Endothelial cell (in vitro differentiated cells): ENCODE measurements around the gene GIGYF1. TPM values are rescaled to one million over a fixed set of nuclear protein-coding genes. Genes with fewer than 3 reads are reported as not detected.
"Not testable (repeated sequence)": the region's sequence is repeated elsewhere in the genome, so short reads cannot be mapped to it uniquely, and the experiment has no call there.

Experiments used
- DNase-seq: peaks from one replicate; pipeline ENCODE4 v3.0.0; 2021; ENCODE audit warnings: low spot score
- H3K27ac Mint-ChIP-seq: one replicate; pipeline ENCODE4 v1.8.0; 2021; ENCODE audit warnings: mixed read lengths, inconsistent platforms; ENCODE audit not compliant: unreplicated experiment
- H3K27me3 Mint-ChIP-seq: one replicate; pipeline ENCODE4 v1.8.0; 2021; ENCODE audit warnings: mild to moderate bottlenecking, moderate library complexity, mixed read lengths, inconsistent platforms; ENCODE audit not compliant: unreplicated experiment
- H3K36me3 Mint-ChIP-seq: one replicate; pipeline ENCODE4 v1.8.0; 2021; ENCODE audit warnings: mild to moderate bottlenecking, low read depth, mixed read lengths, inconsistent platforms; ENCODE audit not compliant: unreplicated experiment
- H3K4me1 Mint-ChIP-seq: one replicate; pipeline ENCODE4 v1.8.0; 2021; ENCODE audit warnings: mild to moderate bottlenecking, mixed read lengths, inconsistent platforms; ENCODE audit not compliant: unreplicated experiment
- H3K4me3 Mint-ChIP-seq: one replicate; pipeline ENCODE4 v1.8.0; 2021; ENCODE audit warnings: mild to moderate bottlenecking, mixed read lengths, inconsistent platforms; ENCODE audit not compliant: unreplicated experiment
- H3K9me3 Mint-ChIP-seq: one replicate; pipeline ENCODE4 v1.8.0; 2021; ENCODE audit warnings: mixed read lengths, inconsistent platforms; ENCODE audit not compliant: unreplicated experiment
- total RNA-seq: library from RNA; stranded (reverse); fragmentation: NEBNext Ultra II Directional; extraction: Animal tissue kit (Norgen Biotek cat#: 25700); gene quantifications from one replicate; pipeline ENCODE4 v1.2.1, GENCODE V29; 2021; ENCODE audit not compliant: unreplicated experiment
- TF ChIP-seq, protein P1 (sequence below): fragments of 200-600 bp; sonication (generic); IDR thresholded peaks from one replicate; pipeline ENCODE4 v1.5.0; 2021; ENCODE audit warnings: antibody characterized with exemption; ENCODE audit not compliant: unreplicated experiment

The GIGYF1 gene
- total RNA-seq, 1 donor from 2014 or later = 70.6 TPM

DNA sequence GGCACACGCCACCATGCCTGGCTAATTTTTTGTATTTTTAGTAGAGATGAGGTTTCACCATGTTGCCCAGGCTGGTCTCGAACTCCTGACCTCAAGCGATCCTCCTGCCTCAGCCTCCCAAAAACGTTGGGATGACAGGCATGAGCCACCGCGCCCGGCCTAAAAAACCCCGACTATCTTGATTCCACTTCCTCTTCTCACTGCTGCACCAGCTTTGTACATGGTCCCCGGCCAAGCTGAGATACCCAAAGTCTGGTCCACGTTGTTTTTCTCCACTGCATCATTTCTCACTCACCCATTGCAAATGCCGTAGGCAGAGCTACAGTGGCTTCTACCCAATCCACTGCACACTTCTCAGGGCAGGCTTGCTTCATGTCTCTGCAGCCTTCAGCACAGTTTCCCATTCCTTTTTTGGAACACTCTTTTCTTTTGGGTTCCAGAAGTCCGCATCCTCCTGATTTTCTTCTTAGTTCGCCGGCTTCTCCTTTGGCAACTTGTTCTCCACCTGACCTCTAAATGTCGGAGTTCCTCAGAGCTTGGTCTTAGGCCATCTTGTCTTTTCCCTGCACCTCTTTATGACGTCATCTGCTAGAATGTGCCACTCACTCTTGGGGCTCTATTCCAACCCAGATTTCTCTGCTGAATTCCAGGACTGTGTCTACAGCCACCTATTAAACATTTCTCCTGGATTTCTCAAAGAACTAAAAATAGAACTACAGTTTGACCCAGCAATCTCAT, 26.6 kb downstream of the GIGYF1 start:
- Mint-ChIP-seq H3K27me3 (no peaks in the 10 kb centered on the region), H3K36me3 (no peaks in the 10 kb centered on the region), H3K4me3 (no peak overlapping the region), H3K9me3 (no peaks in the 10 kb centered on the region), H3K4me1 (no peaks in the 10 kb centered on the region), H3K27ac (no peak overlapping the region)
- DNase-seq = no peak
- TF ChIP-seq, protein P1, sequence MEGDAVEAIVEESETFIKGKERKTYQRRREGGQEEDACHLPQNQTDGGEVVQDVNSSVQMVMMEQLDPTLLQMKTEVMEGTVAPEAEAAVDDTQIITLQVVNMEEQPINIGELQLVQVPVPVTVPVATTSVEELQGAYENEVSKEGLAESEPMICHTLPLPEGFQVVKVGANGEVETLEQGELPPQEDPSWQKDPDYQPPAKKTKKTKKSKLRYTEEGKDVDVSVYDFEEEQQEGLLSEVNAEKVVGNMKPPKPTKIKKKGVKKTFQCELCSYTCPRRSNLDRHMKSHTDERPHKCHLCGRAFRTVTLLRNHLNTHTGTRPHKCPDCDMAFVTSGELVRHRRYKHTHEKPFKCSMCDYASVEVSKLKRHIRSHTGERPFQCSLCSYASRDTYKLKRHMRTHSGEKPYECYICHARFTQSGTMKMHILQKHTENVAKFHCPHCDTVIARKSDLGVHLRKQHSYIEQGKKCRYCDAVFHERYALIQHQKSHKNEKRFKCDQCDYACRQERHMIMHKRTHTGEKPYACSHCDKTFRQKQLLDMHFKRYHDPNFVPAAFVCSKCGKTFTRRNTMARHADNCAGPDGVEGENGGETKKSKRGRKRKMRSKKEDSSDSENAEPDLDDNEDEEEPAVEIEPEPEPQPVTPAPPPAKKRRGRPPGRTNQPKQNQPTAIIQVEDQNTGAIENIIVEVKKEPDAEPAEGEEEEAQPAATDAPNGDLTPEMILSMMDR = no peak

DNA sequence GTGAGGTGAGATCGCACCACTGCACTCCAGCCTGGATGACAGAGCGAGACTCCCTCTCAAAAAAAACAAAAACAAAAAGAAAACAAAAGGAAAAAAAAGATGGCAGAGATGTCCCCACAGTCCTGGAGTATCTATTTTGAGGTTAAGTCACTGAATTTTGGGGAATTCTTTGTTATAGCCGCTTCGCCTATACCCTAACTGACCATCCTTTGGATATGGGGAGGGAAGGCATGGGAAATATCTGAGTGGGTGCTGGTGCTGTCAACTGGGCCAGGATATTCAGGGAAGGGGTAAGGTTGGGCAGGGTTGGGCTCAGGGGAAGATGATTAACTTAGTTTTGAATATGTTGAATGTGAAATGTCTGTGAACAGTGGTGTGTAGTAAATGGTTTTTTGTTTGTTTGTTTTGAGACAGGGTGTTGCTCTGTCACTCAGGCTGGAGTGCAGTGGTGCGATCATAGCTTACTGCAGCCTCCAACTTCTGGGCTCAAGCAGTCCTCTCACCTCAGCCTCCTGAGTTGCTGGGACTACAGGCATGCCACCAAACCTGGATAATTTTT, 28.8 kb downstream of the GIGYF1 start:
- no peaks in the 10 kb centered on the region for H3K9me3 Mint-ChIP-seq
- H3K27me3 Mint-ChIP-seq = no peaks in the 10 kb centered on the region
- H3K27ac Mint-ChIP-seq = no peak overlapping the region
- TF ChIP-seq, protein P1 = no peak
- no peak overlapping the region for H3K4me3 Mint-ChIP-seq
- H3K36me3 Mint-ChIP-seq = no peaks in the 10 kb centered on the region
- no peaks in the 10 kb centered on the region for H3K4me1 Mint-ChIP-seq
- DNase-seq = no peak

DNA sequence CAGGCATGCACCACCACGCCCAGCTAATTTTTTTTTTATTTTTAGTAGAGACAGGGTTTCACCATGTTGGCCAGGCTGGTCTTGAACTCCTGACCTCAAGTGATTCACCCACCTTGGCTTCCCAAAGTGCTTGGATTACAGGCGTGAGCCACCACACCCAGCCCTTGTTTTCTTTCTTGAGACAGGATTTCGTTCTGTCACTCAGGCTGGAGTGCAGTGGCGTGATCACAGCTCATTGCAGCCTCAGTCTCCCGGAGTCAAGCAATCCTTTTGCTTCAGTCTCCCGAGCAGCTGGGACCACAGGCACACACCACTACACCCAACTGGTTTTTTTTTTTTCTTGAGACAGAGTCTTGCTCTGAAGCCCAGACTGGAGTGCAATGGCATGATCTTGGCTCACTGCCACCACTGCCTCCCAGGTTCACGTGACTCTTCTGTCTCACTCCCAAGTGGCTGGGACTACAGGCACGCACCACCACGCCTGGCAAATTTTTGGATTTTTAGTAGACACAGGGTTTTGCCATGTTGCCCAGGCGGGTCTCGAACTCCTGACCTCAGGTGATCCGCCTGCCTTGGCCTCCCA, 31.8 kb downstream of the GIGYF1 start:
- not testable (repeated sequence) for H3K4me3 Mint-ChIP-seq, H3K36me3 Mint-ChIP-seq, DNase-seq, H3K4me1 Mint-ChIP-seq, H3K27ac Mint-ChIP-seq, H3K27me3 Mint-ChIP-seq, H3K9me3 Mint-ChIP-seq

DNA sequence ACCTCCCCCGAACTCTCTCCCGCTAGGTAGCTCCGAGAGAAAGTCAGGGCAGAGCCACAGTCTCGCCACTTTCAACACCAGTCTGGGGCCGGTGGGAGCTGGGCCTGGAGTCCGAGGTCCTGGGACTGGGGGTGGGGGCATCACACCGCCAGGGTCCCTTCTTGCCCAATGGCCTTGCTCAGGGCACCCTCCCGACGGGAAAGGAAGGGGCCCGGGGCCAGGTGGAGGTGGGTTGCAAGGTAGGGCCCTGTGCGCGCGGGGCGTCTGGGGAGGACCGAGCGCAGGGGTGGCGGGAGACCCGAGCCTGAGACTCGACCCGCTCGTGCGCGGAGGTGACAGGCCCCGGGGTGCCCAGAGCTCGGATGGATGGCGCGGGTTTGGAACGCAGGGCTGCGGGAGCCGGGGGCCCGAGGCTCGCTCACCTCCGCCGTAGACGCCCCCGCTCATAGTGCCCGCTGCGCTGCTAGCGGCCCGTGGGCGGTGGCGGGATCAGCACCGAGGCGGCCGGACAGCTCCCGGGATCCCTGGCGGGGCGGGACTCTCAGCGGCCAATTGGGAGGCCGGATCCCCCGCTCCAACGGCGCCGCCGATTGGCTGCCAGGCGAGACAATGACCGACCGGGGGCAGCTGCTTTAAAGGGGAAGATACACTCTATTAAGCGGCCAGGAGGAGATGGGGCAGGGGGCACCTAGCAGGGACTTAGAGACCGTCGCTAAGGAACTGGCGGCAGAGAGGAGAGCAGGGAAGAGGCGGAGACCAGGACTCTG, 38.0 kb downstream of the GIGYF1 start, which contains the start of gene ACTL6B:
Gene ACTL6B, minus strand, starts transcription at position 541 of the 767 bp plus-strand sequence. Its CDS starts 94 bp downstream, at position 447.
- Mint-ChIP-seq H3K9me3 (no peaks in the 10 kb centered on the region), H3K4me3 (no peak within 1 kb of the TSS), H3K27me3 (peaks cover 6% of the 10 kb centered on the region), H3K36me3 (no peaks in the 10 kb centered on the region), H3K27ac (no peak within 1 kb of the TSS), H3K4me1 (no peaks in the 10 kb centered on the region)
- DNase-seq = peak; percentile 96
- TF ChIP-seq, protein P1 = no peak
